AG09309 (cell line): ENCODE data around the gene KCTD6.

ENCODE experiments used
- DNase-seq: peaks from one replicate; pipeline ENCODE4 v3.0.0-alpha.2; 2010; ENCODE audit warnings: low read depth
- H3K4me3 ChIP-seq: 2 replicates; pipeline ENCODE4 v1.5.1; 2011; ENCODE audit warnings: mild to moderate bottlenecking, low read depth, low read length, moderate library complexity; ENCODE audit not compliant: control insufficient read depth
- CTCF ChIP-seq: IDR thresholded peaks from 2 replicates; pipeline ENCODE4 v1.5.1; 2011; ENCODE audit warnings: mild to moderate bottlenecking, low read depth, low read length, inconsistent platforms; ENCODE audit not compliant: insufficient read depth, control insufficient read depth; ENCODE audit errors: missing control alignments

KCTD6 gene

GRCh38 chr3:58508437-58508836, 16.5 kb downstream of the KCTD6 start:
- H3K4me3 ChIP-seq: no peak overlapping the region
- no peak for TF ChIP-seq CTCF
- no peak for DNase-seq

- H3K4me3 ChIP-seq: no peak overlapping the region
- DNase-seq: no peak
- TF ChIP-seq CTCF: no peak
Measured at GRCh38 chr3:58514405-58514804, 22.5 kb downstream of the KCTD6 start.

GRCh38 chr3:58518291-58518789, 26.4 kb downstream of the KCTD6 start:
- TF ChIP-seq CTCF: no peak
- H3K4me3 ChIP-seq: no peak overlapping the region
- DNase-seq: no peak

DNA sequence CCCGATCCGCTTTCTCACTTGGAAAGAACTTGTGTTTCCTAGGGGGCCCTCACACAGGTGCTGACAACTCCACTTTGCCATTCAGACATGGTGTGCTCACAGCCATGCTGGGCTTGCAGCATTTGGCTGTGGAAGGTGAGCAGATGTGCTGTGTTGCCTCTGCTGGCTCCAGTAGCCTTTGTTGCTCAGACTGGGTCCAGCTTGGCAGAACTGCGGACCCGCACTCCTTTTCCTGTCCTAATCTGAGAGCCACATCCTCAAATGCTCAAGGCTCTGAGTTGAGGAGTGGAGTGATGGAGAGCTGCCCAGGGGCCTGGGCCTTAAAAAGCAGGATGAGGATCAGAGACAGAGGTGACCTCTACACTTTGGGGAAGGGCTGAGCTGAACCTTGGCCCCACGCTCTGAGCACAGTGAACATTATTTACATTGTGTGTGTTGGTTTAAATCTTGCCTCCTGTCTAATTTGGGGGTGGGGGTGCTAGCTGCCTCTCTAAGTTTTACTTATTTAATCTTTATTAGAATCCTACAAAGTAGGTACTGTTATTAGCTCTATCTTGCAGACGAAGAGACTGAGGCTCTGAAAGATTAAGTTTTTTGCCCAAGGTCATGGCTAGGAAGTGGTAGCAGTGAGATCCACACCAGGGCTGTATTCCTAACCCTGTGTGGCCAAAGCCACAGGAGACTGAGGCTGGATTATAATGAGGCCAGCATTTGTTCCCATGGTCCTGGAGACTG, 27.9 kb downstream of the KCTD6 start:
- no peak overlapping the region for H3K4me3 ChIP-seq
- TF ChIP-seq CTCF: no peak
- no peak for DNase-seq

DNA sequence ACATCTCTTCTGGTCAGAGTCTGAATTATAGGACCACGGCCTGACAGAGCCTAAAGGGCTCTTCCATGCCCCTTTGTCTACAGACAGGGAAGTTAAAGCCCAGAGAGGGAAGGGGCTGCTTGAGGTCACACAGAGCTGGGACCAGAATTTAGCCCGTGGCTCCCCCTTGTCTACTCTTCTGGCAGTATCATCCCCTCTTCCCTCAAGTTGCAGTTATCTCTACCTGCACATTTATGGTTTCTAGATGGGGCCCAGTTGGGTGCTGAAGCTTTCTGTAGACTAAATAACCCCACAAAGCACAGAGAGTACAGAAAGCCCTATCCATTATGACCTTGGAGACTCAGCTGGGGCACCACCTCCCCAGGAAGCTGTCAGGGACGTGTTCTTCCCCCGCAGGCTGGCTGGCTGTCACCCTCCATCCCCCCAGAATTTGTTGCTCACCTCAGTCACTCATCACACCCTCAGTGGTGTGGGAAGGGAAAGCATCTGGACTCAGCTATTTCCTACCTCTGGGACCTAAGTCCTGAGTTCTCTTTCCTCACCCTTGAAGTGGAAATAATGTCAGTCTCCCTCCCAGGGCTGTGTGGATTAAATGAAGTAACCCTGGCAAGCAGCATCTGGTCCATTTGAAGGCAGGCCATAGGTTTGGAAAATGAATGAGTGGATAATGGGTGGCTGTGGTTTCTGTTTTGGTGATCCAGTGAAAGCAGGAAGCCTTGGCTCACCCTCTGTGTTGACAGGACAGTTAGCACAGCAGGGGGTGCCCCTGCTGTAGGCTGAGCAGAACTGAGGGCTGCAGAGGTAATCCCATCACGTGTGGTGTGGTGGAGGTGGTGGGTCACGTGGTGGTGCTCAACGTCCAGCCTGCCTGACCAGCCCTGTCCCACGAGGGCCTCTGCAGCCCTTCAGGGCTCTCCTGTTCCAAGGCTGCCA, 28.8 kb downstream of the KCTD6 start:
- no peak for DNase-seq
- no peak for TF ChIP-seq CTCF
- no peak overlapping the region for H3K4me3 ChIP-seq

DNA sequence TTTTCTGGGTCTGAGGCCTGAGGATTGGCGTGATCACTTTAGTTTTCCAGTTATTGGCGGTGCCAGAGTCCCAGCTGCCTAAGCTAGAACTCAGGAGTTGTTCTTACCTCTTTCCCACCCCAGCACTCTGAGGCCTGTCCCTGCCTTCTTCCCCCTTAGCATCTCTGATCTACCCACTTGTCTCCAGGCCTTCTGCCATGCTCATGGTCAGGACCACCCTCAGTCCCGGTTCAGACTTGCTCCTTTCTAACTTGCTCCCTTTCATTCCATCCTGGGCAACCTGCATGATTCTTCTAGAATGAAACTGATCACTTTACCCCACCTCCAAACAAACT, 29.4 kb downstream of the KCTD6 start:
- TF ChIP-seq CTCF: no peak
- no peak for DNase-seq
- H3K4me3 ChIP-seq: no peak overlapping the region
